Testis (tissue), 3 donors: ENCODE data around the gene C5. TPM values are rescaled to one million over a fixed set of nuclear protein-coding genes. Genes with fewer than 3 reads are reported as not detected.

Experiments
- DNase-seq: peaks from one replicate; pipeline ENCODE4 v3.0.0-alpha.2; 2019
- H3K27ac ChIP-seq, 2 donors: fragments of 200-600 bp; sonication (generic); one replicate each; pipeline ENCODE4 v1.5.1; 2019
- H3K27me3 ChIP-seq: fragments of 200-600 bp; sonication (generic); one replicate; pipeline ENCODE4 v1.5.1; 2019
- H3K36me3 ChIP-seq: fragments of 200-600 bp; sonication (generic); one replicate; pipeline ENCODE4 v1.5.1; 2017; ENCODE audit warnings: low read depth; ENCODE audit errors: missing control alignments
- H3K4me1 ChIP-seq: fragments of 200-600 bp; sonication (generic); one replicate; pipeline ENCODE4 v1.5.1; 2019
- H3K4me3 ChIP-seq, 2 donors: fragments of 200-600 bp; sonication (generic); one replicate each; pipeline ENCODE4 v1.5.1; 2017 to 2019
- H3K9me3 ChIP-seq: fragments of 200-600 bp; sonication (generic); one replicate; pipeline ENCODE4 v1.5.1; 2017
- POLR2A ChIP-seq: fragments of 450-650 bp; IDR thresholded peaks from one replicate; pipeline ENCODE4 v1.6.1; 2017; ENCODE audit warnings: antibody characterized with exemption, mild to moderate bottlenecking, moderate library complexity
- WGBS, 2 donors: methylation state at CpG; one replicate each; pipeline ENCODE4 v1.1.5; 2018; 5-methylcytosine and 5-hydroxymethylcytosine counted together
- intact Hi-C: fragments of 100-400 bp; cut with DNase I; formaldehyde crosslinking; loops from one replicate; pipeline ENCODE4 v1.15.1; 2023; ENCODE audit warnings: low total_unique reads
- polyA plus RNA-seq: library from polyadenylated mRNA; stranded (reverse); fragments of 350-450 nt; fragmentation: Illumina TruSeq; extraction: RNeasy Lipid Tissue Mini Kit (QIAGEN cat#74804); gene quantifications from one replicate; pipeline ENCODE4 v1.2.3, GENCODE V29; 2014; ENCODE audit warnings: low read depth, low replicate concordance; ENCODE audit not compliant: insufficient read depth
- total RNA-seq, 2 donors: library from RNA; depleted of rRNA; stranded (reverse); fragments of >200 nt; gene quantifications; one replicate each; pipeline ENCODE4 v1.2.3, GENCODE V29; 2016
- TF ChIP-seq, protein P1 (sequence below), 3 experiments: fragments of 450-650 bp in 2 of 3; fragments of 200-600 bp in 1 of 3; sonication (generic) in 1 of 3; IDR thresholded peaks; one replicate each; pipeline ENCODE4 v1.5.1; 2016 to 2019; ENCODE audit warnings: antibody characterized with exemption in 3 of 3, mild to moderate bottlenecking in 2 of 3, moderate library complexity in 1 of 3

Gene C5
- total and polyA plus RNA-seq, 3 donors from 2014 or later: 3.2 to 8.0 (median 5.1) TPM

- peaks cover 5% of the 10 kb centered on the region for H3K4me1 ChIP-seq
- peak; percentile 52 for DNase-seq
- TF ChIP-seq, protein P1, sequence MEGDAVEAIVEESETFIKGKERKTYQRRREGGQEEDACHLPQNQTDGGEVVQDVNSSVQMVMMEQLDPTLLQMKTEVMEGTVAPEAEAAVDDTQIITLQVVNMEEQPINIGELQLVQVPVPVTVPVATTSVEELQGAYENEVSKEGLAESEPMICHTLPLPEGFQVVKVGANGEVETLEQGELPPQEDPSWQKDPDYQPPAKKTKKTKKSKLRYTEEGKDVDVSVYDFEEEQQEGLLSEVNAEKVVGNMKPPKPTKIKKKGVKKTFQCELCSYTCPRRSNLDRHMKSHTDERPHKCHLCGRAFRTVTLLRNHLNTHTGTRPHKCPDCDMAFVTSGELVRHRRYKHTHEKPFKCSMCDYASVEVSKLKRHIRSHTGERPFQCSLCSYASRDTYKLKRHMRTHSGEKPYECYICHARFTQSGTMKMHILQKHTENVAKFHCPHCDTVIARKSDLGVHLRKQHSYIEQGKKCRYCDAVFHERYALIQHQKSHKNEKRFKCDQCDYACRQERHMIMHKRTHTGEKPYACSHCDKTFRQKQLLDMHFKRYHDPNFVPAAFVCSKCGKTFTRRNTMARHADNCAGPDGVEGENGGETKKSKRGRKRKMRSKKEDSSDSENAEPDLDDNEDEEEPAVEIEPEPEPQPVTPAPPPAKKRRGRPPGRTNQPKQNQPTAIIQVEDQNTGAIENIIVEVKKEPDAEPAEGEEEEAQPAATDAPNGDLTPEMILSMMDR (IDR thresholded peaks at IDR 0.05): no peak
- no peak for TF ChIP-seq POLR2A
- H3K36me3 ChIP-seq: no peaks in the 10 kb centered on the region
- intact Hi-C loops: no loop called here
- H3K9me3 ChIP-seq: no peaks in the 10 kb centered on the region
- H3K27ac ChIP-seq: peak overlapping the region in 1 of 2 donors; percentile 51
- WGBS, 2 donors: 34 to 42% methylated on average over 4 of the region's 4 CpGs
- no peak overlapping the region for H3K4me3 ChIP-seq
- no peaks in the 10 kb centered on the region for H3K27me3 ChIP-seq
Measured at GRCh38 chr9:121073038-121073437, 23.0 kb upstream of the C5 start.

DNA sequence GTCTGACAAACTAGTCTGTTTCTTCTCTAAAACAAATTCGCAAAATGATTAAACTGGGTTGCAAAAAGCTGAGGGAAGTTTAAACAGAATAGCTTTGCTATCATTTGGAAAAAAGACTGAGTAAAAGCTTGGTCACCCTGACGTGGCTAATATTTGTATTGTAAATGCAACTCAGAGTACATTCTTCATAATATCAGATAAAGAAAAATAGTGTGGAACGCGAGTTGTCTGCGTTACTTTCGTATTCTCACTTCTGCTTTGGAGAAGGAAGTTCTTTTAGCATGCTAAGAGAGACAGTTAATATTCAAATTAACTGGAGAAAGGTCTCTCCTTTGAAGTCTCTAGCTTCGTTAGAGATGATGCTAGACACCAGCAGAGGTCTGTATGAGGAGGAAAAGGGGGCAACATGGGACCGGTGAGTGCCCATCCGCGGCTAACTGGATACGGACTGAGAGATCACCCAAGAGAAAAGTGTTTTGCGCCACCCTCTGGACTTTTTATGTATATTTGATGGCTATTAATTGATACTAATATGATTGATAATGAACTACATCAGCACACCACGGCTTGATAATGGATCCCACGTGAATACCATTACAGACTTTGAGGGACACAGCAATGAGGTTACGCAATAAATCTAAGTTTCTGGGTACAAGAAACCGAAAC lies 21.8 kb upstream of the C5 start:
- peak; percentile 37 for DNase-seq
- intact Hi-C loops: no loop called here

DNA sequence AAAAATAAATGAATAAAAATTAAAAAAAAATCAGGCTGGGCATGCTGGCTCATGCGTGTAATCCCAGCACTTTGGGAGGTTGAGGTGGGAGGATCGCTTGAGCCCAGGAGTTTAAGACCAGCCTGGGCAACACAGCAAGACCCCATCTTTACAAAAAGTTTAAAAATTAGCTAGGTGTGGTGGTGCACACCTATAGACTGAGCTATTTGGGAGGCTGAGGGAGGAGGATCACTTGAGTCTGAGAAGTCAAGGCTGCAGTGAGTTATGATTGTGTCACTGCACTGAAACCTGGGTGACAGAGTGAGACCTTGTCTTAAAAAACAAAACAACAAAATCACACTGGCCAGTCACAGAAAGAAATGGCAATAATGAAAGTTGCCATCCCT lies 21.3 kb upstream of the C5 start:
- Histone ChIP-seq H3K36me3 (no peaks in the 10 kb centered on the region), H3K9me3 (no peaks in the 10 kb centered on the region), H3K4me1 (peaks cover 5% of the 10 kb centered on the region), H3K27me3 (no peaks in the 10 kb centered on the region), H3K4me3 (peak overlapping the region; percentile 12 to 38), H3K27ac (peak overlapping the region in 1 of 2 donors; percentile 51)
- no peak for DNase-seq
- intact Hi-C loops: no loop called here
- WGBS, 2 donors: 88 to 95% methylated on average over 2 of the region's 2 CpGs
- no peak for TF ChIP-seq POLR2A
- TF ChIP-seq, protein P1 (IDR thresholded peaks at IDR 0.05): no peak

More for the DNA sequence above, 21.8 kb upstream of the C5 start:
- H3K27me3 ChIP-seq: no peaks in the 10 kb centered on the region
- no peak for TF ChIP-seq POLR2A
- TF ChIP-seq, protein P1 (IDR thresholded peaks at IDR 0.05): peak in 1 of 3 experiments; percentile 14
- no peaks in the 10 kb centered on the region for H3K36me3 ChIP-seq
- H3K27ac ChIP-seq: peak overlapping the region in 1 of 2 donors; percentile 51
- 32% methylated on average over 16 of the region's 16 CpGs for WGBS, 2 donors
- peaks cover 5% of the 10 kb centered on the region for H3K4me1 ChIP-seq
- no peaks in the 10 kb centered on the region for H3K9me3 ChIP-seq
- peak overlapping the region; percentile 12 to 38 for H3K4me3 ChIP-seq

DNA sequence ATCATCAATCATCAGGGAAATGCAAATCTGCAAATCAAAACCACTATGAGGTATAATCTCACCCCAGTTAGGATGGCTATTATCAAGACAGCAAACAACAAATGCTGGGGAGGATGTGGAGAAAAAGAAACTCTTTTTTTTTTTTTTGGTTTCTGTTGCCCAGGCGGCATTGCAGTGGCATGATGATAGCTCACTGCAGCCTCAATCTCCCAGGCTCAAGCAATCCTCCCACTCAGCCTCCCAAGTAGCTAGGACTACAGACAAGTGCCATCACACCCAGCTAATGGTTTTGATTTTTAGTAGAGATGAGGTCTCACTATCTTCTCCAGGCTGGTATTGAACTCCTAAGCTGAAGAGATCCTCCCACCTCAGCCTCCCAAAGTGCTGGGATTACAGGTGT lies 19.3 kb upstream of the C5 start:
- intact Hi-C loops: no loop called here
- H3K9me3 ChIP-seq: no peaks in the 10 kb centered on the region

More for the DNA sequence above, 19.3 kb upstream of the C5 start:
- Histone ChIP-seq H3K27ac (no peak overlapping the region), H3K4me1 (peaks cover 5% of the 10 kb centered on the region), H3K4me3 (no peak overlapping the region), H3K27me3 (no peaks in the 10 kb centered on the region), H3K36me3 (no peaks in the 10 kb centered on the region)
- TF ChIP-seq POLR2A: no peak
- TF ChIP-seq, protein P1 (IDR thresholded peaks at IDR 0.05): no peak
- DNase-seq: no peak
- WGBS, 2 donors: 85 to 93% methylated on average over 1 of the region's 1 CpG
